SH-SY5Y (cell line): Measurements from ENCODE around the gene HRNR.

Source experiments
- GATA2 ChIP-seq: IDR thresholded peaks from 2 replicates; pipeline ENCODE4 v1.6.1; 2011; ENCODE audit warnings: mild to moderate bottlenecking, low read depth, low read length
- GATA3 ChIP-seq: IDR thresholded peaks from 2 replicates; pipeline ENCODE4 v1.6.1; 2011; ENCODE audit warnings: low read depth, mild to moderate bottlenecking, low read length, moderate library complexity

DNA sequence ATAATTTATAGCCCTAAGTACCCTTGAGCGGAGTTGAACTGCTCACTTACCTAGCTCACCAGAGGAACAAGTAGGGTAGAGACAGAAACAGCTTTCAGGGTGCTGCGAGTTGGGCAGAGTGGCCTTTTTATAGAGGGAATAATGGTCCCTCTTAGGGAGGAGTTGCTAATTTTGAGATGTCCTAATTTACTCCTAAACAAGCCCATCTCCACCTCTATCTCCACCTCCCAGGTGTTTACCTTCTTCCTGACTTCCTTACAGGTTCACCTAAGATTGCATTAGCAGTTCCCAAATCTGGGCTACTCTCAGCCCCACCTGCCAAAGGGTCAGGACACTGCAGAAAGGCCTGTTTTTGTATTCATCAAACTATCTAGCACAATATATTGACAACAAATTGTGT, at the start of gene HRNR:
- TF ChIP-seq GATA2 (no peak), GATA3 (no peak)
